H9 (cell line): Measurements from ENCODE around the gene PSMB5. TPM values are rescaled to one million over a fixed set of nuclear protein-coding genes. Genes with fewer than 3 reads are reported as not detected.
A peak's percentile ranks its signal among the peaks of the same experiment; 100 is the strongest.

Experiments used
- DNase-seq: peaks from one replicate; pipeline ENCODE4 v3.0.0-alpha.2; 2017
- H2AFZ ChIP-seq: one replicate; pipeline ENCODE4 v1.6.1; 2013; ENCODE audit warnings: mild to moderate bottlenecking, low read length, control low read depth, moderate library complexity
- H2AK5ac ChIP-seq: 2 replicates; pipeline ENCODE4 v1.6.1; 2013; ENCODE audit warnings: low read length, control low read depth, mixed read lengths; ENCODE audit not compliant: insufficient read length
- H2BK120ac ChIP-seq: one replicate; pipeline ENCODE4 v1.6.1; 2013; ENCODE audit warnings: low read depth, mild to moderate bottlenecking, low read length, control low read depth, inconsistent platforms; ENCODE audit not compliant: poor library complexity, severe bottlenecking
- H2BK12ac ChIP-seq: 2 replicates; pipeline ENCODE4 v1.6.1; 2013; ENCODE audit warnings: low read length, control low read depth, mixed read lengths, low read depth; ENCODE audit not compliant: insufficient read length
- H2BK15ac ChIP-seq: 2 replicates; pipeline ENCODE4 v1.6.1; 2013; ENCODE audit warnings: low read depth, low read length, control low read depth
- H2BK20ac ChIP-seq: one replicate; pipeline ENCODE4 v1.6.1; 2013; ENCODE audit warnings: low read depth, mild to moderate bottlenecking, low read length, control low read depth, inconsistent platforms; ENCODE audit not compliant: poor library complexity, severe bottlenecking
- H2BK5ac ChIP-seq: 2 replicates; pipeline ENCODE4 v1.6.1; 2013; ENCODE audit warnings: low read length, control low read depth, mixed read lengths; ENCODE audit not compliant: insufficient read length
- H3K14ac ChIP-seq: 2 replicates; pipeline ENCODE4 v1.6.1; 2013; ENCODE audit warnings: low read length, control low read depth; ENCODE audit not compliant: insufficient read depth
- H3K18ac ChIP-seq: 2 replicates; pipeline ENCODE4 v1.6.1; 2013; ENCODE audit warnings: low read depth, mild to moderate bottlenecking, mixed read lengths, low read length, control low read depth; ENCODE audit not compliant: insufficient read length
- H3K23ac ChIP-seq: 2 replicates; pipeline ENCODE4 v1.6.1; 2013; ENCODE audit warnings: low read length, control low read depth, mixed read lengths, low read depth; ENCODE audit not compliant: insufficient read length
- H3K23me2 ChIP-seq: 2 replicates; pipeline ENCODE4 v1.6.1; 2013; ENCODE audit warnings: low read depth, mild to moderate bottlenecking, mixed read lengths, low read length, control low read depth; ENCODE audit not compliant: insufficient read length, poor library complexity, severe bottlenecking
- H3K27ac ChIP-seq: 2 replicates; pipeline ENCODE4 v1.5.1; 2013; ENCODE audit warnings: low read length, control low read depth, mixed read lengths, low read depth; ENCODE audit not compliant: insufficient read length
- H3K27me3 ChIP-seq: 2 replicates; pipeline ENCODE4 v1.6.1; 2013; ENCODE audit warnings: low read length, control low read depth, inconsistent platforms; ENCODE audit not compliant: insufficient read depth
- H3K4ac ChIP-seq: 2 replicates; pipeline ENCODE4 v1.6.1; 2013; ENCODE audit warnings: low read depth, mild to moderate bottlenecking, control low read depth, inconsistent platforms, low read length, moderate library complexity
- H3K4me1 ChIP-seq: 2 replicates; pipeline ENCODE4 v1.6.1; 2013; ENCODE audit warnings: low read length, control low read depth, inconsistent platforms; ENCODE audit not compliant: insufficient read depth
- H3K4me2 ChIP-seq: 2 replicates; pipeline ENCODE4 v1.6.1; 2013; ENCODE audit warnings: low read length, control low read depth, mixed read lengths; ENCODE audit not compliant: insufficient read length, insufficient read depth
- H3K56ac ChIP-seq: 2 replicates; pipeline ENCODE4 v1.6.1; 2013; ENCODE audit warnings: low read depth, mild to moderate bottlenecking, mixed read lengths, low read length, control low read depth; ENCODE audit not compliant: insufficient read length
- H3K79me1 ChIP-seq: 2 replicates; pipeline ENCODE4 v1.6.1; 2013; ENCODE audit warnings: low read depth, mild to moderate bottlenecking, moderate library complexity, low read length, control low read depth, inconsistent platforms; ENCODE audit not compliant: insufficient read depth, poor library complexity, severe bottlenecking
- H3K79me2 ChIP-seq: 2 replicates; pipeline ENCODE4 v1.6.1; 2013; ENCODE audit warnings: low read length, control low read depth, inconsistent platforms; ENCODE audit not compliant: insufficient read depth
- H3K9ac ChIP-seq: 2 replicates; pipeline ENCODE4 v1.6.1; 2013; ENCODE audit warnings: low read length, control low read depth, mixed read lengths; ENCODE audit not compliant: insufficient read length; ENCODE audit errors: extremely low read depth
- H3K9me3 ChIP-seq: one replicate; pipeline ENCODE4 v1.6.1; 2013; ENCODE audit warnings: low read depth, low read length, inconsistent platforms; ENCODE audit not compliant: control insufficient read depth
- H3T11ph ChIP-seq: one replicate; pipeline ENCODE4 v1.6.1; 2013; ENCODE audit warnings: mild to moderate bottlenecking, low read length, control low read depth, inconsistent platforms
- H4K20me1 ChIP-seq: one replicate; pipeline ENCODE4 v1.6.1; 2013; ENCODE audit not compliant: control insufficient read depth, insufficient read length, insufficient read depth
- H4K5ac ChIP-seq: 2 replicates; pipeline ENCODE4 v1.6.1; 2013; ENCODE audit warnings: low read depth, mild to moderate bottlenecking, mixed read lengths, low read length, control low read depth; ENCODE audit not compliant: insufficient read length
- H4K8ac ChIP-seq: replicated peaks from 2 replicates; pipeline ENCODE4 v1.6.1; 2013; ENCODE audit warnings: low read length, control low read depth, mixed read lengths, low read depth; ENCODE audit not compliant: insufficient read length
- H4K91ac ChIP-seq: 2 replicates; pipeline ENCODE4 v1.6.1; 2013; ENCODE audit warnings: low read depth, mild to moderate bottlenecking, moderate library complexity, mixed read lengths, low read length, control low read depth; ENCODE audit not compliant: insufficient read length
- H3K27ac Mint-ChIP-seq, 3 experiments: 2 replicates in 2 of 3; 3 replicates in 1 of 3; pipeline ENCODE4 v1.8.0; 2020 to 2021; ENCODE audit warnings: mixed read lengths in 3 of 3, mild to moderate bottlenecking in 1 of 3, moderate library complexity in 1 of 3
- H3K27me3 Mint-ChIP-seq: 2 replicates; pipeline ENCODE4 v1.8.0; 2021; ENCODE audit warnings: low read depth, mild to moderate bottlenecking, moderate library complexity, mixed read lengths
- H3K36me3 Mint-ChIP-seq, 3 experiments: 2 replicates in 2 of 3; 3 replicates in 1 of 3; pipeline ENCODE4 v1.8.0; 2020 to 2021; ENCODE audit warnings: low read depth in 3 of 3, mixed read lengths in 3 of 3; ENCODE audit not compliant: insufficient read depth in 1 of 3
- H3K4me1 Mint-ChIP-seq, 2 experiments: 2 replicates each; pipeline ENCODE4 v1.8.0; 2020; ENCODE audit warnings: mixed read lengths in 2 of 2
- H3K4me3 Mint-ChIP-seq, 2 experiments: 2 replicates in 1 of 2; 3 replicates in 1 of 2; pipeline ENCODE4 v1.8.0; 2020 to 2021; ENCODE audit warnings: mild to moderate bottlenecking in 2 of 2, mixed read lengths in 2 of 2, moderate library complexity in 1 of 2
- H3K9me3 Mint-ChIP-seq, 2 experiments: 2 replicates in 1 of 2; 3 replicates in 1 of 2; pipeline ENCODE4 v1.8.0; 2020; ENCODE audit warnings: mild to moderate bottlenecking in 2 of 2, mixed read lengths in 2 of 2, moderate library complexity in 1 of 2
- WGBS: extraction: QIAGEN DNeasy Blood & Tissue Kit; methylation state at CpG from one replicate; pipeline ENCODE4 v1.1.7; 2013; ENCODE audit warnings: missing lambda C conversion rate, low lambda C conversion rate, mixed read lengths; ENCODE audit not compliant: insufficient read length; ENCODE audit errors: extremely low coverage; 5-methylcytosine and 5-hydroxymethylcytosine counted together
- total RNA-seq: library from RNA; stranded (reverse); gene quantifications from 2 replicates; pipeline ENCODE4 v1.2.1, GENCODE V29; 2021
- TF ChIP-seq, protein P1 (sequence below): fragments of 200-600 bp; sonication (generic); conservative IDR thresholded peaks from 3 replicates; pipeline ENCODE4 v1.8.0; 2021; ENCODE audit warnings: antibody characterized with exemption, mild to moderate bottlenecking

PSMB5 gene
- total RNA-seq, 1 experiment from 2014 or later: 252 TPM

DNA sequence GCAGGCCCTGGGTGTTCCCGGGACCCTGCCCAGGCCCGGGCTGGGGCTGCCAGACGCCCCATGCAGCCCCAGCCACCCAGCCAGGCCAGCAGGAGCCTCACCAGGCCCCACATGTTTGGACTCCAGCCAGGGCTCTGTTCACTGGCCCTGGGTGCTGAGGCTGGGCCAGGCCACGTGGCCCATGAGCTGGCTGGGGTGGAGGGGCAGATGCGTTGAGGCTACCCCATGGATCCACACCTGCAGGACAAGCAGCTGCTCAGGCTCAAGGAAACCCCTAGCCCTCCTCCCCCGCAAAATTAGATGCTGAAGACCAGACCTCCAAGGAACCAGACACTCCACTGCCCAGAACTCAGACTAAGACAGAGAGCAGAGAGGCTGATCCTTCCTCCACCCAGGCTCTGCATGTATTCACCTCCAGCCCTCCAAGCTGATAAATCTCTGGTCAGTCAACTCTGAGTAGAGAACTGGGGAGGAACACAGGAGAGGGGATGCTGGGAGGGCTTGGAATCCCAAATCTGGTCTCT, 21.0 kb upstream of the PSMB5 start:
- Histone ChIP-seq H4K5ac (no peak overlapping the region), H3K23ac (no peak overlapping the region), H2BK20ac (no peak overlapping the region), H2BK5ac (no peak overlapping the region), H3K18ac (no peak overlapping the region), H4K91ac (no peak overlapping the region), H2AFZ (no peak overlapping the region), H3K9ac (no peak overlapping the region), H3K9me3 (no peaks in the 10 kb centered on the region), H2AK5ac (no peak overlapping the region), H3K4ac (no peak overlapping the region), H3K23me2 (peaks cover 15% of the 10 kb centered on the region), H3K79me1 (no peaks in the 10 kb centered on the region), H3K27ac (no peak overlapping the region), H2BK12ac (no peak overlapping the region), H3K4me1 (no peaks in the 10 kb centered on the region; the same call in 1 of the 2 replicates), H4K8ac (no peak overlapping the region), H2BK120ac (no peak overlapping the region), H3K4me2 (peak overlapping the region; percentile 96), H4K20me1 (no peaks in the 10 kb centered on the region), H2BK15ac (no peak overlapping the region), H3T11ph (no peak overlapping the region), H3K14ac (no peak overlapping the region), H3K79me2 (no peaks in the 10 kb centered on the region), H3K56ac (no peak overlapping the region), H3K27me3 (no peaks in the 10 kb centered on the region)
- peaks cover 8% of the 10 kb centered on the region for H3K27me3 Mint-ChIP-seq
- peak overlapping the region; percentile 64 to 84 for H3K4me3 Mint-ChIP-seq
- H3K9me3 Mint-ChIP-seq: no peaks in the 10 kb centered on the region
- peaks cover 16 to 19% of the 10 kb centered on the region in 2 experiments for H3K4me1 Mint-ChIP-seq
- WGBS: no CpG with 5 or more reads among the region's 6 CpGs
- TF ChIP-seq, protein P1, sequence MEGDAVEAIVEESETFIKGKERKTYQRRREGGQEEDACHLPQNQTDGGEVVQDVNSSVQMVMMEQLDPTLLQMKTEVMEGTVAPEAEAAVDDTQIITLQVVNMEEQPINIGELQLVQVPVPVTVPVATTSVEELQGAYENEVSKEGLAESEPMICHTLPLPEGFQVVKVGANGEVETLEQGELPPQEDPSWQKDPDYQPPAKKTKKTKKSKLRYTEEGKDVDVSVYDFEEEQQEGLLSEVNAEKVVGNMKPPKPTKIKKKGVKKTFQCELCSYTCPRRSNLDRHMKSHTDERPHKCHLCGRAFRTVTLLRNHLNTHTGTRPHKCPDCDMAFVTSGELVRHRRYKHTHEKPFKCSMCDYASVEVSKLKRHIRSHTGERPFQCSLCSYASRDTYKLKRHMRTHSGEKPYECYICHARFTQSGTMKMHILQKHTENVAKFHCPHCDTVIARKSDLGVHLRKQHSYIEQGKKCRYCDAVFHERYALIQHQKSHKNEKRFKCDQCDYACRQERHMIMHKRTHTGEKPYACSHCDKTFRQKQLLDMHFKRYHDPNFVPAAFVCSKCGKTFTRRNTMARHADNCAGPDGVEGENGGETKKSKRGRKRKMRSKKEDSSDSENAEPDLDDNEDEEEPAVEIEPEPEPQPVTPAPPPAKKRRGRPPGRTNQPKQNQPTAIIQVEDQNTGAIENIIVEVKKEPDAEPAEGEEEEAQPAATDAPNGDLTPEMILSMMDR: no peak
- DNase-seq: no peak
- peaks cover 8 to 41% (median 34%) of the 10 kb centered on the region in 3 experiments for H3K36me3 Mint-ChIP-seq
- H3K27ac Mint-ChIP-seq: no peak overlapping the region; a peak in 1 of 7 replicates
